CD14-positive monocyte (primary cell): Measurements from ENCODE around the gene RPS6KA2. TPM values are rescaled to one million over a fixed set of nuclear protein-coding genes. Genes with fewer than 3 reads are reported as not detected.

ENCODE experiments used
- DNase-seq, 3 donors: peaks; one replicate each; pipeline ENCODE4 v3.0.0-alpha.2; 2011 to 2022
- H2AFZ ChIP-seq: 2 replicates; pipeline ENCODE4 v1.6.0; 2012; ENCODE audit warnings: mild to moderate bottlenecking, low read depth, low read length, inconsistent platforms; ENCODE audit not compliant: insufficient read depth, poor library complexity, severe bottlenecking
- H3K27ac ChIP-seq, 2 donors: 1 replicate in 1 of 2; 2 replicates in 1 of 2; pipeline ENCODE4 v1.5.1; 2012 to 2013; ENCODE audit warnings: low read length in 2 of 2, control low read depth in 1 of 2, inconsistent platforms in 1 of 2, low read depth in 1 of 2, mild to moderate bottlenecking in 1 of 2
- H3K27me3 ChIP-seq, 2 donors: one replicate each; pipeline versions ENCODE4 v1.6.0 to v1.6.1; 2011 to 2013; ENCODE audit warnings: low read length in 2 of 2; ENCODE audit not compliant: control insufficient read depth in 2 of 2, insufficient read depth in 2 of 2
- H3K36me3 ChIP-seq, 2 donors: replicated peaks in 1 of 2; 1 replicate in 1 of 2; 2 replicates in 1 of 2; pipeline versions ENCODE4 v1.5.1 to v1.6.1; 2012 to 2013; ENCODE audit warnings: low read length in 2 of 2, control low read depth in 1 of 2, inconsistent platforms in 1 of 2, mild to moderate bottlenecking in 1 of 2; ENCODE audit not compliant: insufficient read depth in 2 of 2, control insufficient read depth in 1 of 2
- H3K4me1 ChIP-seq, 2 donors: 1 replicate in 1 of 2; 2 replicates in 1 of 2; pipeline versions ENCODE4 v1.5.1 to v1.6.1; 2012 to 2013; ENCODE audit warnings: low read length in 2 of 2, control low read depth in 1 of 2, inconsistent platforms in 1 of 2, mild to moderate bottlenecking in 1 of 2, moderate library complexity in 1 of 2; ENCODE audit not compliant: insufficient read depth in 2 of 2, control insufficient read depth in 1 of 2
- H3K4me2 ChIP-seq: replicated peaks from 2 replicates; pipeline ENCODE3; 2012; ENCODE audit warnings: low read length, moderate library complexity, mild to moderate bottlenecking; ENCODE audit not compliant: poor library complexity, severe bottlenecking; ENCODE audit errors: extremely low read depth
- H3K4me3 ChIP-seq, 3 experiments: fragments of 200-600 bp in 1 of 3; sonication (generic) in 1 of 3; replicated peaks in 1 of 3; 1 replicate in 2 of 3; 2 replicates in 1 of 3; pipeline ENCODE4 v1.5.1; 2011 to 2013; ENCODE audit warnings: low read length in 3 of 3, mild to moderate bottlenecking in 3 of 3, control low read depth in 2 of 3, low read depth in 2 of 3, inconsistent platforms in 1 of 3, moderate library complexity in 1 of 3
- H3K79me2 ChIP-seq: 2 replicates; pipeline ENCODE4 v1.6.0; 2012; ENCODE audit warnings: mild to moderate bottlenecking, control low read depth, inconsistent platforms, low read length, moderate library complexity; ENCODE audit not compliant: insufficient read depth
- H3K9ac ChIP-seq: 2 replicates; pipeline ENCODE4 v1.6.0; 2017; ENCODE audit warnings: low read length, mild to moderate bottlenecking; ENCODE audit not compliant: insufficient read depth, poor library complexity, severe bottlenecking
- H3K9me3 ChIP-seq, 2 donors: replicated peaks in 1 of 2; 1 replicate in 1 of 2; 2 replicates in 1 of 2; pipeline versions ENCODE4 v1.5.1 to v1.6.1; 2012 to 2013; ENCODE audit warnings: low read length in 2 of 2, control low read depth in 1 of 2; ENCODE audit not compliant: control insufficient read depth in 1 of 2, insufficient read depth in 1 of 2
- H4K20me1 ChIP-seq: 2 replicates; pipeline ENCODE4 v1.6.0; 2012; ENCODE audit warnings: mild to moderate bottlenecking, low read length, control low read depth, moderate library complexity; ENCODE audit not compliant: insufficient read depth
- H3K27ac Mint-ChIP-seq, 7 donors: one replicate each; pipeline ENCODE4 v1.8.0; 2020; ENCODE audit warnings: mild to moderate bottlenecking in 7 of 7, mixed read lengths in 7 of 7, moderate library complexity in 6 of 7, inconsistent platforms in 2 of 7
- H3K27me3 Mint-ChIP-seq, 3 donors: one replicate each; pipeline ENCODE4 v1.8.0; 2021 to 2022; ENCODE audit warnings: low read depth in 3 of 3, mild to moderate bottlenecking in 3 of 3, mixed read lengths in 3 of 3, moderate library complexity in 3 of 3, inconsistent platforms in 1 of 3
- H3K36me3 Mint-ChIP-seq, 2 donors: one replicate each; pipeline ENCODE4 v1.8.0; 2020; ENCODE audit warnings: mixed read lengths in 2 of 2, inconsistent platforms in 1 of 2, mild to moderate bottlenecking in 1 of 2
- H3K4me1 Mint-ChIP-seq: one replicate; pipeline ENCODE4 v1.8.0; 2020; ENCODE audit warnings: mild to moderate bottlenecking, mixed read lengths
- H3K4me3 Mint-ChIP-seq, 2 donors: one replicate each; pipeline ENCODE4 v1.8.0; 2020; ENCODE audit warnings: mild to moderate bottlenecking in 2 of 2, mixed read lengths in 2 of 2, moderate library complexity in 1 of 2
- H3K9me3 Mint-ChIP-seq, 7 donors: one replicate each; pipeline ENCODE4 v1.8.0; 2020 to 2022; ENCODE audit warnings: mixed read lengths in 7 of 7, mild to moderate bottlenecking in 6 of 7, moderate library complexity in 6 of 7, inconsistent platforms in 2 of 7
- WGBS: methylation state at CpG from one replicate; pipeline ENCODE4 v1.1.5; 2013; ENCODE audit warnings: missing lambda C conversion rate; ENCODE audit not compliant: insufficient coverage; 5-methylcytosine and 5-hydroxymethylcytosine counted together
- intact Hi-C, 2 donors: fragments of 100-400 bp; cut with micrococcal nuclease; formaldehyde crosslinking; loops; one replicate each; pipeline versions ENCODE4 v1.15.0 to v1.15.1; 2023
- polyA plus RNA-seq, 3 donors: library from polyadenylated mRNA; depleted of rRNA in 1 of 3; unstranded in 2 of 3; stranded (reverse) in 1 of 3; fragments of 300-500 nt in 2 of 3; fragments of >200 nt in 1 of 3; fragmentation: Illumina TruSeq in 2 of 3; gene quantifications; 1 replicate in 2 of 3; 2 replicates in 1 of 3; pipeline ENCODE4 v1.2.3, GENCODE V29; 2012 to 2021
- TF ChIP-seq, protein P1 (sequence below): fragments of 200-600 bp; IDR thresholded peaks from one replicate; pipeline ENCODE4 v1.8.0; 2022; ENCODE audit warnings: antibody characterized with exemption, mild to moderate bottlenecking

Gene RPS6KA2
- polyA plus RNA-seq, 3 donors: 1.4 to 3.1 (median 1.9) TPM

DNA sequence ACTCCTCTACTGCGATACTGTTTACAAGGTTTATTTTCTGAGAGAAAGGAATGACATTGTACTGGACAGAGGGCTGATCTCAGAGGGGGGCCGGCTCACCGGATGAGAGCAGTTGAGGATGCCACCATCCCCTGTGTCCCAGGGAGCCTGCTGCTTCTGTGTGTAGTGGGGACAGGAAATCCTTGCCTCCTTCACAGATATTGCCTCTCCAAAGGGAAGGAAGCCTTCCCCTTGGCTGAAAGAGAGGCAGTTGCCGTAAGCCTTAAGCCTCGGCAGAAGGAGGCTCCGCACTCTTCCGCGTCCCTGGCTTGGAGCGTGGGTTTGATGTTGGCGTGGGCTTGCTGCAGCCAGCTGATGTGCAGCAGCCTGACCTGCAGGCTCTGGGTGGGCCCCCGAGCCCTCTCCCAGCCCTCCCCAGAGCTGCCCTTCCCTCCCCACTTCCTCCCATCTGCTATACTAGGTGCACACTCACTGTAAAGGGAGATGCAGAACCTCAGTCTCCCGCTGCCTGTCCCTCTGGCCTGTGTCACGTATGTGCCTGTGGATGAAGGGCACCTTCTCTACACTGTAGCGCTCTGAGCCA lies 45.7 kb upstream of the RPS6KA2 start:
- 0% methylated on average over 1 of the region's 14 CpGs for WGBS
- DNase-seq: no peak
- Histone ChIP-seq H3K36me3 (no peaks in the 10 kb centered on the region), H2AFZ (no peak overlapping the region), H3K4me2 (no peak overlapping the region), H3K27me3 (peaks cover 5 to 24% of the 10 kb centered on the region in 2 donors), H3K27ac (no peak overlapping the region), H4K20me1 (no peaks in the 10 kb centered on the region), H3K9me3 (no peaks in the 10 kb centered on the region), H3K4me3 (no peak overlapping the region), H3K79me2 (no peaks in the 10 kb centered on the region), H3K4me1 (no peaks in the 10 kb centered on the region), H3K9ac (no peak overlapping the region)
- H3K4me3 Mint-ChIP-seq: no peak overlapping the region
- no peaks in the 10 kb centered on the region for H3K4me1 Mint-ChIP-seq
- intact Hi-C loops: no loop called here
- peaks cover 24 to 31% (median 31%) of the 10 kb centered on the region in 3 donors for H3K27me3 Mint-ChIP-seq
- peaks cover 0 to 2% (median 0%) of the 10 kb centered on the region in 7 donors for H3K9me3 Mint-ChIP-seq
- TF ChIP-seq, protein P1, sequence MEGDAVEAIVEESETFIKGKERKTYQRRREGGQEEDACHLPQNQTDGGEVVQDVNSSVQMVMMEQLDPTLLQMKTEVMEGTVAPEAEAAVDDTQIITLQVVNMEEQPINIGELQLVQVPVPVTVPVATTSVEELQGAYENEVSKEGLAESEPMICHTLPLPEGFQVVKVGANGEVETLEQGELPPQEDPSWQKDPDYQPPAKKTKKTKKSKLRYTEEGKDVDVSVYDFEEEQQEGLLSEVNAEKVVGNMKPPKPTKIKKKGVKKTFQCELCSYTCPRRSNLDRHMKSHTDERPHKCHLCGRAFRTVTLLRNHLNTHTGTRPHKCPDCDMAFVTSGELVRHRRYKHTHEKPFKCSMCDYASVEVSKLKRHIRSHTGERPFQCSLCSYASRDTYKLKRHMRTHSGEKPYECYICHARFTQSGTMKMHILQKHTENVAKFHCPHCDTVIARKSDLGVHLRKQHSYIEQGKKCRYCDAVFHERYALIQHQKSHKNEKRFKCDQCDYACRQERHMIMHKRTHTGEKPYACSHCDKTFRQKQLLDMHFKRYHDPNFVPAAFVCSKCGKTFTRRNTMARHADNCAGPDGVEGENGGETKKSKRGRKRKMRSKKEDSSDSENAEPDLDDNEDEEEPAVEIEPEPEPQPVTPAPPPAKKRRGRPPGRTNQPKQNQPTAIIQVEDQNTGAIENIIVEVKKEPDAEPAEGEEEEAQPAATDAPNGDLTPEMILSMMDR: no peak
- H3K36me3 Mint-ChIP-seq: no peaks in the 10 kb centered on the region
- no peak overlapping the region for H3K27ac Mint-ChIP-seq

DNA sequence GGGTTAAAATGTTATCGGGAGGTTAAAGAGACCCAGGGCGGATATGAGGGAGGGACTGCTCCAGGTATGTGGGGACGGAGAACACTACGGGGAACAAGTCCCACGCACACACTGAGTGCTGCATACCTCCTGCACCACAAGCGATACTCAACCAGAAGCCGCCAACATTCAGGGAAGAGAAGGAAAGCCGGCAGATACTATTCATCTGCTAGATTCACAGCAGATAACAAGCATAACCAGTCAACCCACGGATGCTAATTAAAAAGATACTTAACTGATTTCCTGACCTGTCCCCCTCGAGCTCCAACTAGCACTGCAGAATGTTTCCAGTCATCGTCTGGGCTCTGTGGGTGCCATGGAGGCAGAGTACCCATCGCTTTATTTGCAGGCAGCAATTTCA lies 45.1 kb upstream of the RPS6KA2 start:
- Histone ChIP-seq H3K79me2 (no peaks in the 10 kb centered on the region), H4K20me1 (no peaks in the 10 kb centered on the region), H2AFZ (no peak overlapping the region), H3K9me3 (no peaks in the 10 kb centered on the region), H3K27ac (no peak overlapping the region), H3K27me3 (peaks cover 5 to 24% of the 10 kb centered on the region in 2 donors), H3K4me1 (no peaks in the 10 kb centered on the region), H3K4me3 (no peak overlapping the region), H3K4me2 (no peak overlapping the region), H3K9ac (no peak overlapping the region), H3K36me3 (no peaks in the 10 kb centered on the region)
- no peak for DNase-seq
- Mint-ChIP-seq H3K27ac (peak overlapping the region in 1 of 7 donors; percentile 7), H3K27me3 (peaks cover 26 to 32% (median 31%) of the 10 kb centered on the region in 3 donors), H3K9me3 (peaks cover 0 to 2% (median 0%) of the 10 kb centered on the region in 7 donors), H3K4me3 (peak overlapping the region in 1 of 2 donors; percentile 6), H3K4me1 (no peaks in the 10 kb centered on the region), H3K36me3 (no peaks in the 10 kb centered on the region)
- TF ChIP-seq, protein P1: no peak
- 56% methylated on average over 8 of the region's 12 CpGs for WGBS
- intact Hi-C loops: no loop called here
